Stimulated activated CD8-positive, alpha-beta memory T cell treated with anti-CD3 and anti-CD28 coated beads, Interleukin-4, amount 100 ng/mL, for 4 hours (primary cell): ENCODE results near the gene RIPK3.

ENCODE experiments used
- DNase-seq, 2 donors: peaks; one replicate each; pipeline ENCODE4 v3.0.0-alpha.2; 2020; ENCODE audit warnings: low read depth in 2 of 2, low spot score in 1 of 2

Gene RIPK3

DNA sequence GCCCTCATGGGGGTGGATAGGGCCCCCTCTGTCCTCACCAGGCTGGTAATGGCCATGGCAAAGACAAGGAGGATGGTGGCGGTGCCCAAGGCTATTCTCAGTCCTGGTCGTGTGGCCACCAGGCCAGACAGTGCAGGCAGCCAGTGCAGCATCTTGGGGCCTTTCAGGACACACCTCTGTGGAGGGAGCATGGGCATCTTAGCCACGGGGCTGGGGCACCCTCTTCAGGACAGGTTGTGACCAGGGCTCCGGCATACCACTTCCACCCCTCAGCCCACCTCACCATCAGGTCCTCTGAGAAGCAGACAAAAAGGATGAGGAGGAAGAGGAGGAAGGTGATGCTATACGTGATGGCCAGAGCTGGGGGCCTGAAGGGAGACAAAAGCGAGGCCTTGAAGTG lies 15.8 kb downstream of the RIPK3 start:
- no peak for DNase-seq

DNA sequence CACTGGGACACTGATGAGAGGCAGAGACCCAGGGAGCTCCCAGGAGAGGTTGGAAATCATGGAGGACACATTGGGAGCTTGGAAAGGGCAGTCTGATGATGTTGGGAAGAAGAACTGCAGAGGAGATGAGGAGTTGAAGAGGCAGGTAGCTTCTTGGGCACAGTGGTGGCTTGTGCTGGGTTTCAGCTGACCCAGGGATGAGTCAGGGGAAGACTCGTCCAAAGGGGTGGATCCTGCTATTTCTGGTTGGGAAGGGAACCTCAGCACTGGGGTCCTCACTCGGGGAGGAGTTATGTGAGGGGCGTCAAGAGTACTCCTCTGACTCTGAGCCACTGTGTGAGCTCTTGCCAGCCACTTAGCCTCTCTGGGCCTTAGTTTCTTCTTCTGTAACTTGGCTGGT lies 16.4 kb downstream of the RIPK3 start:
- no peak for DNase-seq

DNA sequence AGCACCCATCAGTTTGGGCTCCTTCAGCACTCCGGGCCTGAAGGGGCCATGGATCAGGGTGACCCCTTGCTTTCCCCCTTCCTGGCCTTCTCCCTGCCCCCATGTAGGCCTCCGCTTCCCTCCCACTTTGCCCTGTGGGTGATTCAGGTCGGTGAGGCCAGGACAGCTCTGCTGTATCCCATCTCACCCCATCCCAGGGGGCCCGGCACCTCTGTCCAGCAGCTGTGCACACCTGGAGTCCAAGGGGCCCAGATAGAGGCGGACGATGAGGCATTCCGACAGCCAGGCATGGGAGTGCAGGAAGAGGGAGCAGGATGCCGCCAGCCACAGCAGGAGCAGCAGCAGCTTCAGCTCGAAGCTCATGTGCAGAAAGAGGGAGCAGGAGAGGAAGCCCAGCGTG lies 17.1 kb downstream of the RIPK3 start:
- DNase-seq, result no peak

DNA sequence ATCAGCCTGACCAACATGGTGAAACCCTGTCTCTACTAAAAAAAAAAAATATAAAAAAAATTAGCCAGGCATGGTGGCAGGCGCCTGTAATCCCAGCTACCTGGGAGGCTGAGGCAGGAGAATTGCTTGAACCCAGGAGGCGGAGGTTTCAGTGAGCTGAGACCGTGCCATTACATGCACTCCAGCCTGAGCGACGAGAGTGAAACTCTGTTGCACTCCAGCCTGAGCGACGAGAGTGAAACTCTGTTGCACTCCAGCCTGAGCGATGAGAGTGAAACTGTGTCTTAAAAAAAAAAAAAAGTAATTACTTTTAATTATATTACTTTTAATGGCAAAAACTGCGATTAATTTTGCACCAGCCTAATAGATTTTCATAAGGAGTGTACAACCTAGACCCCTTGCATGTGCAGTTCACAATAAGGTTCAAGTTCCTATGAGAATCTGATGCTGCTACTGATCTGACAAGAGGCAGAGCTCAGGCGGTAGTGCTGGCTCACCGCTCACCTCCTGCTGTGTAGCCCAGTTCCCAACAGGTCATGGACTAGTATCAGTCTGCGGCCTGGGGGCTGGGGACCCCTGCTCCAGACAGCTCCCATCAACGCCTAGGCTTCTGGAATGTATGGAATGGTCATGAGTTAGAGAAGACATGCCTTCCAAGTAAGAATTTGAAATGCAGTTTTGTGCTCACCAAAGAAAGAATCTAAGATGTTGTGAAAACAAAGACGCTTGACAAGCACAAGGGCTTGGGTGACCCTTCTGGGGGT lies 18.4 kb downstream of the RIPK3 start:
- no peak for DNase-seq

DNA sequence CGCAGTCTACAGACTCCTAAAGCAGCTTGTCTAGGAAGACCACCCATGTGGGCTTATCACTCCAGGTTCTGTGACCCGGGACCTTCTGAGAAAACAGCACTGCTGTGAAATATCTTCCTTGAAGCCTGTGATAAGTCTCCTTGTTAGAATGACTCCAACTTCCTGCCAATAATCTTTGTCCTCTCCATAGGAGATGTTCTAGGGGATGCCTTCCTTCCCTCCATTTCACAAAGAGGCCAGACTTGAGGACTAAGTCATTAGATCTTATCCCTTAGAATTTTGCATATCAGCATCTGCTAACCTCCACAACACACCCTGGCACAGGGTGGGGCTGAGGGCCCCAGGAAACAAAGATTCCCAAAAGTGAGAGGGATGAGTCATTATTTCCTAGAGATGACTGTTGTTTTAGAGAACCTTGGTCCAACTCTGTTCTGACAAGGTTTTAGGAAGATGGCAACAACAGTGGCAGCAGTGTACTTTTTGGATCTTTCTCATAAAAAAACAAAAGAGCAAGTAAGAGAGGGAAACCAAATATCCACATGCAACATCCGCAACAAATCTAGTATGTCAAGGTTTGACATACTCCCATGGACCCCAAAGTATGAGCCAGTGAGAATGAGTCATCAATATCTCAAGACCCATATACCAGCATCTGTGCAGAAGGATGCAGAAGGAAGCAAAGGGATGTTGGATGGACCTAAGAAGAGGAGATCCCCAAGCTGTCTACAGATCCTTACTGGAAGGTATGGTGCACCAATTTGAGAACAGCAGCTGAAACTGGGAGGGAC lies 22.5 kb downstream of the RIPK3 start:
- no peak for DNase-seq

DNA sequence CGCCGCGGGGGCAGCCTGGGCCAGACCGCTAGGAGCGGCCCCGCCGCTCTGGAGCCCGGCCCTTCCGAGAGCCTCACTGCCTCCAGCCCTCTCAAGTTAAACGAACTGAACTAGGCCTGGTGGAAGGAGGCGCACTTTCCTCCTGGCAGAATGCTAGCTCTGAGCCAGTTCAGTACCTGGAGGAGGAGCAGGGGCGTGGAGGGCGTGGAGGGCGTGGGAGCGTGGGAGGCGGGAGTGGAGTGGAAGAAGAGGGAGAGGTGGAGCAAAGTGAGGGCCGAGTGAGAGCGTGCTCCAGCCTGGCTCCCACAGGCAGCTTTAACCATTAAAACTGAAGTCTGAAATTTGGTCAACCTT lies 23.2 kb downstream of the RIPK3 start:
- no peak for DNase-seq

DNA sequence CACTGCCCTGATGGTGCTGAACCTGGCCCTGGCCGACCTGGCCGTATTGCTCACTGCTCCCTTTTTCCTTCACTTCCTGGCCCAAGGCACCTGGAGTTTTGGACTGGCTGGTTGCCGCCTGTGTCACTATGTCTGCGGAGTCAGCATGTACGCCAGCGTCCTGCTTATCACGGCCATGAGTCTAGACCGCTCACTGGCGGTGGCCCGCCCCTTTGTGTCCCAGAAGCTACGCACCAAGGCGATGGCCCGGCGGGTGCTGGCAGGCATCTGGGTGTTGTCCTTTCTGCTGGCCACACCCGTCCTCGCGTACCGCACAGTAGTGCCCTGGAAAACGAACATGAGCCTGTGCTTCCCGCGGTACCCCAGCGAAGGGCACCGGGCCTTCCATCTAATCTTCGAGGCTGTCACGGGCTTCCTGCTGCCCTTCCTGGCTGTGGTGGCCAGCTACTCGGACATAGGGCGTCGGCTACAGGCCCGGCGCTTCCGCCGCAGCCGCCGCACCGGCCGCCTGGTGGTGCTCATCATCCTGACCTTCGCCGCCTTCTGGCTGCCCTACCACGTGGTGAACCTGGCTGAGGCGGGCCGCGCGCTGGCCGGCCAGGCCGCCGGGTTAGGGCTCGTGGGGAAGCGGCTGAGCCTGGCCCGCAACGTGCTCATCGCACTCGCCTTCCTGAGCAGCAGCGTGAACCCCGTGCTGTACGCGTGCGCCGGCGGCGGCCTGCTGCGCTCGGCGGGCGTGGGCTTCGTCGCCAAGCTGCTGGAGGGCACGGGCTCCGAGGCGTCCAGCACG lies 23.8 kb downstream of the RIPK3 start:
- no peak for DNase-seq

DNA sequence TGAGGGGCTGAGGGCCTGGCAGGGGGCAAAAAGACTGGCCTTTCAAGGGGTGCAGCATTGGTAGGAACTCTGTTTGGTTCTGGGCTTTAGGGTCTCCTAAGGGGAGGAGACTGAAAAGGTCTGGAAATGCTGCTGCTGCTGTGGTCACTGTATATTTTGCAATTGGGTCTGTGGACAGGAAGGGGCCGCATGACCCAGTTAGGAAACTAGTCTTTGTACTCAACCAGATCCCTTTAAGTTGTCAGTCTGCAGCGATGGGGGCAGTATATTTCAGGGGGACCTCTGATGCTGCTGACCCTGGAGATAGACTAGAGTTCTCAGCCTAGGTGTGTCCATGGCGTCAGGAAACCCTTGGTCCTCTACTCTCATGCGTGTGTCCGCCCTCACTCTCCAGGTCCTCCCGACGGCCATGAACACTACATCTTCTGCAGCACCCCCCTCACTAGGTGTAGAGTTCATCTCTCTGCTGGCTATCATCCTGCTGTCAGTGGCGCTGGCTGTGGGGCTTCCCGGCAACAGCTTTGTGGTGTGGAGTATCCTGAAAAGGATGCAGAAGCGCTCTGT lies 24.5 kb downstream of the RIPK3 start:
- no peak for DNase-seq

DNA sequence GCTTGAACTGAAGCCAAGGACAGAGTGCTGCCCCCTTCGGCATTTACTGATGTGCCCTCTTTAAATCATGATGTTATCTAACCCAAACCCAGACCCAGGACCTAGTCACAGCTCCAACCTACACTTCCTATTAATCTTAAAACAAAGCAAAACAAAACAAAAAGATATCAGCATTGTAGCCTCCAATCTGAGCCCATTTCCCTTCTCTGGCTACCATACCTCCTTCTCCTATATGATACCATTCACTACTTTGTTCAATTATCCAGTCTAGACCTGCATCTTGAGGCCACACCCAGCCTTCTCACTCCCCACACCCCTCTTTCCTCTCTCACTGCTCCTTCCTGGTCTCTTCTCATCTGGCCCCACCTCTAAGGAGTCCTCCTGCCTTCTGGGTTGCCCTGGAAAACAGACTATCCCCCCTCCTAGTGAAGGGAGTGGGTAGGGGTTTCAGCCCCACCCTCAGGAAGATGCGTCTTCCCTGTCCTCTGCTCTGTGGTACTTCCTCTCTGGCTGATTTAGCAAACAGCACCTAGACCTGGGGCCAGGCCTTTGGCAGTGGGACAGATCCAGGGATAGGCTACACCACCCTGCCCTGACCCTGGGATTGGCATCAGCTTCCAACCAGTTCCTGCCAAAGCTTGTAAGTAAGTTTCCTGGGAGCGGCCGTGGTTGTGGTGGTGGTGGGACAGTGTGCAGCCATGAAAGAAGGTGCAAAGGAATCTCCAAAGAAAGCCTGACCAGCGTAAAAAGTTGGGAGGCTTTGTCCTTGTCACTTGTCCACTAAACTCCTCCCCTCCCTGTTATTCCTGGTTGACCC lies 25.2 kb downstream of the RIPK3 start:
- no peak for DNase-seq

DNA sequence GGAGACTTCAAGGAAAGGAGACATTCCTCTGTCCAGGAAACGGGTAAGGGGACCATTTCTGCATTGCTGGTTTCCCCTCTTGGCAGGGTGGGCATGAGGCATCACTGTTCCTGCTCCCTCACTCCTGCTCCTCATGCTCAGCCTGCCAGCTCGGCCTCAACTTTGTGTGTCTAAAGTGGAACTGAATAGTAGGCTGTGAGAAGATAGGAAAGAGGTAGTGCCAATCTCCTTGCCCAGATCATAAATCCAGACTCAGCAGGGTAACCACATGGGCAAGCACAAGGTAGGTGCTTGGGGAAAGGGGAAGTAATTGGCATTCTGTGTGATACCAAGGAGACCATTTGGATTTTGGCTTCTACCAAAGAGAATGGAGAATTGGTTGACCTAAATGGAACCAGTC lies 25.9 kb downstream of the RIPK3 start:
- no peak for DNase-seq

DNA sequence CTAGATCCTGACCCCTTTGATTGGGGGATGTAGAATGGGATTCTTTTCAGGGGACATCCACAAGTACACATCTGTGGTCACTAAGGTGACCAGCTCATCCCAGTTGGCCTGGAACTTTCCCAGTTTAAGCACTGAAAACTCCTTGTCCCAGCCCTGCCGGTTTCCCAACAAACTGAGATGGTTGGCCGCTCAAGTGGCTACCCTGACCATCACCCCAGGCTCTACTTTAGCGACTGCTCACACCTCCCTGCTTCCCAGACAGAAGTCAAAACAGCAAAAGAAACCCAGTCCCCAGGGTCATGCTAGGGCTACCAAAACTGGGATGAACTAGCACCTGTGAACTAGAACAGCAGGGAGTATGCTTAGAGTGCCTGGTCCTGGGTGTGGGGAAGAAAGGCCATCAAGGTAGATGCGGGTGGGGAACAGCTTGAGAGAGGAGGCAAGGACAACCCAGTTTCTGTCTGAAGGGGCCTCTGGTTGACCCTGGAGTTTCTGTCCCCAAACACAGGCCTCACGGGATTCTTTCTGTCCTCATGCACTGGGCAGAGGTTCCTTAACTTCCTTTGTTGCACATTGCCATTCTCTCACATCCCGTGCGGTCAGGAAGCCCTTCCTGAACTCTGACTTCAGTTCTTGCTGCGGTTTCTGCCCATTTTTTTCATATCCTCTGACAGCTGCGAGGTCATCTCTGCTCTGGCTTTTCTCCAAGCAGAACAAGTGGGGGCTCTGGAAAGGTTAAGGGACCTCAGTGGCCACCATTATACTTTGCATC lies 26.9 kb downstream of the RIPK3 start:
- no peak for DNase-seq

DNA sequence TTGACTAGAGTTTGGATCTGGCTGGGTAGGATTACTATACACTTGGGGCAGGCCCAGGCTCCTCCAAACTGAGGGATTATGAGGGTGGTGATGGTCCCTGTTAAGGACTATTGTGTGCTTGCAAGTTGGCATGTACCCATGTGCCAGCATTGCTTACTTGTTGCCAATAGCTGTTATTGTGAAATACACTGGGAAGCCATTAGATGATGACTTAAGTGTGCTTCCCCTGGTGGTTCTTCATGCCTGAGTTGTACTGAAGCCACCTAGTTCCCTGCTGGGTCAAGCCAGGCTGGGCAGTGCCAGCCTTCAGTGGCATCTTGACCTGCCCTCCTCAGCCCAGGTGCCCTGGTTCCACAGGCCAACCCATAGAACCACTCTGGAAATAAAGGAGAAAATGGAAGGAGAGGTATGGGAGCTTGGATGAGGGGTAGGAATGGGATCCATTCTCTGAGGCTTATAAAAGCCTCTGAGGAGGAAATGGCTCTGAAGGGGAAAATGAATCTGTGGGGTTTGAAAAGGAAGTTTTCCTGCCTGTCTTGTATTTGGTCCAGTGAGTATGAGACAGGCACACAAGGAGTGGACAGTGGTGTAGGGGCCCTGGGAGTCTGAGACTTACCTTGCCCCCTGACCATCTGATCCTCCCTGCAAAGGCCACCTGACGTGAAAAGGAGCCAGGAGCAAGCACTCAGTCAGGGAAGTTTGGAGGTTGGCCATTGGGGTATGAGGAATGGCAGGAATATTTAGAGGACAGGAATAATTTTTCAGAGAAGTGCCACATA lies 27.8 kb downstream of the RIPK3 start:
- no peak for DNase-seq

DNA sequence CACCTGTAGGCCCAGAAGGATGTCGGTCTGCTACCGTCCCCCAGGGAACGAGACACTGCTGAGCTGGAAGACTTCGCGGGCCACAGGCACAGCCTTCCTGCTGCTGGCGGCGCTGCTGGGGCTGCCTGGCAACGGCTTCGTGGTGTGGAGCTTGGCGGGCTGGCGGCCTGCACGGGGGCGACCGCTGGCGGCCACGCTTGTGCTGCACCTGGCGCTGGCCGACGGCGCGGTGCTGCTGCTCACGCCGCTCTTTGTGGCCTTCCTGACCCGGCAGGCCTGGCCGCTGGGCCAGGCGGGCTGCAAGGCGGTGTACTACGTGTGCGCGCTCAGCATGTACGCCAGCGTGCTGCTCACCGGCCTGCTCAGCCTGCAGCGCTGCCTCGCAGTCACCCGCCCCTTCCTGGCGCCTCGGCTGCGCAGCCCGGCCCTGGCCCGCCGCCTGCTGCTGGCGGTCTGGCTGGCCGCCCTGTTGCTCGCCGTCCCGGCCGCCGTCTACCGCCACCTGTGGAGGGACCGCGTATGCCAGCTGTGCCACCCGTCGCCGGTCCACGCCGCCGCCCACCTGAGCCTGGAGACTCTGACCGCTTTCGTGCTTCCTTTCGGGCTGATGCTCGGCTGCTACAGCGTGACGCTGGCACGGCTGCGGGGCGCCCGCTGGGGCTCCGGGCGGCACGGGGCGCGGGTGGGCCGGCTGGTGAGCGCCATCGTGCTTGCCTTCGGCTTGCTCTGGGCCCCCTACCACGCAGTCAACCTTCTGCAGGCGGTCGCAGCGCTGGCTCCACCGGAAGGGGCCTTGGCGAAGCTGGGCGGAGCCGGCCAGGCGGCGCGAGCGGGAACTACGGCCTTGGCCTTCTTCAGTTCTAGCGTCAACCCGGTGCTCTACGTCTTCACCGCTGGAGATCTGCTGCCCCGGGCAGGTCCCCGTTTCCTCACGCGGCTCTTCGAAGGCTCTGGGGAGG lies 28.9 kb downstream of the RIPK3 start, which contains the start of gene LTB4R:
TSS of gene LTB4R (plus strand) at position 857 of the 959 bp plus-strand sequence. CDS start 4,150 bp downstream, outside the sequence.
- no peak for DNase-seq

DNA sequence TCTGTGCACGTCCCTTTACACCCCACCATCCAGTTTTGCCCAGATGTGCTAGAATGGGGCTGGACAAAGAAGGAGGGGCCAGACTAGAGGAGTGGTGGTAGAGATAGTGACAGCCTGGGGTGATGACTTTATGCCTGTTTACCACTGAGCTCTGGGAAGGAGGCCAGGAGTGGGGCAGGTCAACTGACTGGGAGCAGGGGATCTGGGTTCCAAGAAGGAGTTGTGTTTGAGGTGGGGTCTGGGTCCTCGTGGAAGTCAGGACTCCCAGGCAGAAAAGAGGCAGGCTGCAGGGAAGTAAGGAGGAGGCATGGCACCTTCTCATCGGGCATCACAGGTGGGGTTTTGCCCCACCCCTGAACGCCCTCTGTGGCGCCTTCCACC lies 29.5 kb downstream of the RIPK3 start:
- DNase-seq, result no peak

DNA sequence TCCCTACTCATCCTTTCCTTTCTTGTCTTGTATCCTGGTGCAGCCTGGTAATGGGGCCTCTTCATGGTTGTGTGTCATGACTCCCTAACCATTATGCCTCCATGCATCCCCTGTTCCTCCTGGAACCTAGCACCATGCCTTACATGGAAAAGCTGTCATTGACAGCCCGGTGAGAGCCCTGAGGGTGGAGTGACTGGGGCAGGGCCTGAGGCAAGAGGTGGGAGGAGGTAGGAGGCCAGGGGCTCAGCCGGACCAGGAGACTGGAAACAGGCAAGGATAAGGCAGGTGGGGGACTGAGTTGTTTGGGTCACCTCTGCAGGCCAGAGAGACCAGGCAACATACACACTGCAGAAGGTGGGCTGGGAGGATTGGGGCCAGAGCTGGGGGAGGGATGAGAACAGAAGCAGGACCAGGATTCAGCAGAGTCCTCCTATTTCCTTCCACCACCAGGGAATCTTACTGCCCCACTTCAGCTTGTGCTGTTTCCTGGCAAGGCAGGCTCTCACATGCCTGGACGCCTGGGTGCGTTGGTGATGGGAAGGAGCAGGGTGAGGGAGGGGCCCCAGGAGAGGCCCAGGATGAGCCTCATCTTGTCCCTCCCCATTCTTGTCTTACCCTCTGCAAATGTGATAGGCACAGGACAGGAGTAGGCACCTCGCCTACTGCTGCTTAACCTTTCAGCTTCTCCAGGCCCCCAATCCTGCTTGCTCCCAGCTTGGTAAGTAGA lies 30.1 kb downstream of the RIPK3 start, which contains the start of gene LTB4R2:
TSS of gene LTB4R2 (plus strand) at position 603 of the 727 bp plus-strand sequence. CDS start 525 bp downstream, outside the sequence.
- no peak for DNase-seq

DNA sequence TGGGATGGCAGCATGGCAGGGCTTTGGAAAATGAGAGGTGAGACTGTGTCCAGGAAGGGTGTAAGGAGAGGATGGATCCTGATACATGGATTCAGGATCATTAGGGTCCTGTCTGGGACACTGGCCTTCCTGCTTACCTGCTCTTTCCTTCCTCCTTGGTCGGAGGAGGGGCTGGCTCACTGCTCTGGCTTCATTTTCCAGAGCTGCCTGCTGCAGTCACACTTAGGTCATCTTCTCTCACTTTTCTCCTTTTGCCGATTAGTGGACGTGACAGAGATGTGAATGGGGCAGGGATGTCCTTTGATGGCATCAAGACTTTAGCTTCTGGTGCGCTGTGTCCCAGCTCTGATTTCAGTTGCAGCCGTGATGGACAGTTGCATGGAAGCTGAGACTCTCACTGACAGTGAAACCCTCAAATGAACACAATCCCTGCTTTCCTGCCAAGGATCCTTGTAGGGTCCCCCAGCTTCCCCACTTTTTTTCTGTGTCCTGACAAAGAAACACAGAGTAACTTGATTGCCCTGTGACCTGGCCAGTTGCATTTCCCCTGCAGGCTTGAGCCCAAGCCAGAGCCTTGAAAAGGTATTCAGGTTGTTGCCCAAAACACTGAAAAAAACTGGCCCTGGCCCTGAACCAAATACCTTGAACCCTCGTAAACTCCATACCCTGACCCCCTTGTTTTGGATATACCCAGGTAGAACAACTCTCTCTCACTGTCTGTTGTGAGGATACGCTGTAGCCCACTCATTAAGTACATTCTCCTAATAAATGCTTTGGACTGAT lies 31.3 kb downstream of the RIPK3 start:
- no peak for DNase-seq
